Endothelial cell of umbilical vein (primary cell): ENCODE measurements around the gene LPAR6.

Source experiments
- CTCF ChIP-seq, 2 donors: IDR thresholded peaks; 1 replicate in 1 of 2; 2 replicates in 1 of 2; pipeline ENCODE4 v1.5.1; 2011; ENCODE audit warnings: low read length in 2 of 2, mild to moderate bottlenecking in 2 of 2, moderate library complexity in 2 of 2, control low read depth in 1 of 2, inconsistent platforms in 1 of 2, low read depth in 1 of 2; ENCODE audit not compliant: insufficient read depth in 1 of 2; ENCODE audit errors: extremely low read depth in 1 of 2
- EZH2 ChIP-seq: IDR thresholded peaks from 2 replicates; pipeline ENCODE4 v1.6.1; 2012; ENCODE audit warnings: borderline replicate concordance, low read depth, mild to moderate bottlenecking, moderate library complexity, low read length, inconsistent platforms; ENCODE audit not compliant: severe bottlenecking
- FOS ChIP-seq: IDR thresholded peaks from 2 replicates; pipeline ENCODE4 v1.6.1; 2011; ENCODE audit warnings: mild to moderate bottlenecking, low read length, moderate library complexity, borderline replicate concordance; ENCODE audit not compliant: insufficient read depth
- GATA2 ChIP-seq: IDR thresholded peaks from 2 replicates; pipeline ENCODE4 v1.7.0; 2011; ENCODE audit warnings: low read depth, mild to moderate bottlenecking, moderate library complexity, mixed read lengths, low read length; ENCODE audit not compliant: insufficient read length, insufficient read depth
- JUN ChIP-seq: IDR thresholded peaks from 2 replicates; pipeline ENCODE4 v1.6.1; 2011; ENCODE audit warnings: borderline replicate concordance, low read depth; ENCODE audit not compliant: insufficient read length, insufficient read depth
- MYC ChIP-seq: IDR thresholded peaks from one replicate; pipeline ENCODE4 v1.6.1; 2011; ENCODE audit warnings: mild to moderate bottlenecking, low read depth, low read length
- POLR2A ChIP-seq: IDR thresholded peaks from 2 replicates; pipeline ENCODE4 v1.6.1; 2012; ENCODE audit warnings: low read depth, mild to moderate bottlenecking, control low read depth, low read length
- POLR2AphosphoS5 ChIP-seq: IDR thresholded peaks from 2 replicates; pipeline ENCODE4 v1.6.1; 2012; ENCODE audit warnings: low read depth, mild to moderate bottlenecking, control low read depth, low read length, moderate library complexity; ENCODE audit not compliant: insufficient read depth
- TF ChIP-seq, protein P1 (sequence below): IDR thresholded peaks from 2 replicates; pipeline ENCODE4 v1.6.1; 2011; ENCODE audit not compliant: insufficient read depth, insufficient read length

DNA sequence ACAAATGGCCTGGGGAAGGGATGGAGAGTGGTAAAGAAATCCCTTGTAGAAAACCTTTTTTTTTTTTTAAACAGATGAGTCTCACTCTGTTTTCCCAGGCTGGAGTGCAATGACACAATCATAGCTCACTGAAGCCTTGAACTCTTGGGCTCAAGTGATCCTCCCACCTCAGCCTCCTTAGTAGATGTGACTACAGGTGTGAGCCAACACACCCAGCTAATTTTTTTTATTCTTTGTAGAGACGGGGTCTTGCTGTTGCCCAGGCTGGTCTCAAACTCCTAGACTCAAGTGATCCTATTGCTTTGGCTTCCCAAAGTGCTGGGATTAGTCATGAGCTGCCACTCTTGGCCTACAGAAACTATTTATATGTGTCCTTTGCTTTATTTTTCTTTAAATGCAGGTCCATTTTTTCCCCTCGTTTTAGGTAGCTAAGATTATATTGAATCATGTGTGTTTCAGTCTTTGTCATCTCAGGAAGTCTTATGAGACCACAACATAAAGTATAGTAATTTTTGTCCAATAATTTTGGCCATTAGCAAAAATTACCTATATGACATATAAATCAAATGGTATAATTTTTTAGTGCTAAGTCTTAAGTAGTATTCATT, 10.5 kb downstream of the LPAR6 start:
- no peak for TF ChIP-seq CTCF (IDR thresholded peaks at IDR 0.05; ENCODE audit: extremely low read depth in 1 of 2, insufficient read depth in 1 of 2, low read depth in 1 of 2, low read length in 2 of 2)
- TF ChIP-seq FOS, result no peak
- TF ChIP-seq, protein P1, sequence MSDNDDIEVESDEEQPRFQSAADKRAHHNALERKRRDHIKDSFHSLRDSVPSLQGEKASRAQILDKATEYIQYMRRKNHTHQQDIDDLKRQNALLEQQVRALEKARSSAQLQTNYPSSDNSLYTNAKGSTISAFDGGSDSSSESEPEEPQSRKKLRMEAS, result no peak
- no peak for TF ChIP-seq POLR2AphosphoS5
- TF ChIP-seq POLR2A, result no peak
- no peak for TF ChIP-seq EZH2
- TF ChIP-seq MYC, result no peak
- TF ChIP-seq JUN, result no peak
- TF ChIP-seq GATA2, result no peak
